Hepatocyte (in vitro differentiated cells): ENCODE data around the gene NAA80. TPM values are rescaled to one million over a fixed set of nuclear protein-coding genes. Genes with fewer than 3 reads are reported as not detected.

Experiments used
- DNase-seq: peaks from one replicate; pipeline ENCODE4 v3.0.0-alpha.2; 2016; ENCODE audit warnings: low spot score
- H2AFZ ChIP-seq: fragments of 200-600 bp; sonication (generic); 2 replicates; pipeline ENCODE4 v1.6.0; 2016; ENCODE audit warnings: antibody characterized with exemption, mild to moderate bottlenecking
- H3K27ac ChIP-seq: fragments of 200-600 bp; sonication (generic); 2 replicates; pipeline ENCODE4 v1.5.1; 2016; ENCODE audit warnings: mild to moderate bottlenecking
- H3K27me3 ChIP-seq: fragments of 200-600 bp; sonication (generic); 2 replicates; pipeline ENCODE4 v1.6.1; 2016
- H3K36me3 ChIP-seq: fragments of 200-600 bp; sonication (generic); replicated peaks from 2 replicates; pipeline ENCODE4 v1.5.1; 2016; ENCODE audit warnings: low read depth; ENCODE audit not compliant: insufficient read depth
- H3K4me1 ChIP-seq: fragments of 200-600 bp; sonication (generic); 2 replicates; pipeline ENCODE4 v1.5.1; 2016; ENCODE audit warnings: mild to moderate bottlenecking, moderate library complexity; ENCODE audit not compliant: insufficient read depth
- H3K4me2 ChIP-seq: fragments of 200-600 bp; sonication (generic); 2 replicates; pipeline ENCODE4 v1.6.0; 2016
- H3K4me3 ChIP-seq: fragments of 200-600 bp; sonication (generic); 2 replicates; pipeline ENCODE4 v1.5.1; 2016; ENCODE audit warnings: mild to moderate bottlenecking
- H3K79me2 ChIP-seq: fragments of 200-600 bp; sonication (generic); 2 replicates; pipeline ENCODE4 v1.6.0; 2017; ENCODE audit warnings: mild to moderate bottlenecking
- H3K9me2 ChIP-seq: fragments of 200-600 bp; sonication (generic); replicated peaks from 2 replicates; pipeline ENCODE4 v1.6.0; 2017; ENCODE audit warnings: mild to moderate bottlenecking; ENCODE audit not compliant: insufficient read depth
- H3K9me3 ChIP-seq: fragments of 200-600 bp; sonication (generic); 2 replicates; pipeline ENCODE4 v1.5.1; 2016; ENCODE audit warnings: low read depth, mild to moderate bottlenecking
- H4K20me1 ChIP-seq: fragments of 200-600 bp; sonication (generic); 2 replicates; pipeline ENCODE4 v1.6.0; 2016; ENCODE audit warnings: mild to moderate bottlenecking; ENCODE audit not compliant: insufficient read depth, poor library complexity, severe bottlenecking
- EZH2 ChIP-seq: fragments of 200-600 bp; sonication (generic); IDR thresholded peaks from 2 replicates; pipeline ENCODE4 v1.6.1; 2016; ENCODE audit warnings: antibody characterized with exemption, mild to moderate bottlenecking, borderline replicate concordance
- EZH2phosphoT487 ChIP-seq: fragments of 200-600 bp; sonication (generic); IDR thresholded peaks from one replicate; pipeline ENCODE4 v1.6.1; 2018; ENCODE audit warnings: antibody characterized with exemption, mild to moderate bottlenecking, low read depth, moderate library complexity; ENCODE audit not compliant: unreplicated experiment, severe bottlenecking
- WGBS: methylation state at CpG from one replicate; pipeline ENCODE4 v1.1.6; 2016; ENCODE audit warnings: low lambda C conversion rate; ENCODE audit errors: missing lambda C conversion rate; 5-methylcytosine and 5-hydroxymethylcytosine counted together
- polyA plus RNA-seq: library from polyadenylated mRNA; unstranded; fragments of >200 nt; fragmentation: Nextera tagmentation; extraction: Ambion mirVana; gene quantifications from 2 replicates; pipeline ENCODE4 v1.2.1, GENCODE V29; 2016
- total RNA-seq: library from RNA; depleted of rRNA; stranded (reverse); fragments of >200 nt; gene quantifications from 2 replicates; pipeline ENCODE4 v1.2.3, GENCODE V29; 2014
- TF ChIP-seq, protein P1 (sequence below): fragments of 200-600 bp; sonication (generic); IDR thresholded peaks from 2 replicates; pipeline ENCODE4 v1.5.1; 2016; ENCODE audit warnings: antibody characterized with exemption, mild to moderate bottlenecking; ENCODE audit not compliant: poor library complexity

NAA80 gene
- total and polyA plus RNA-seq, 2 experiments from 2014 or later, result 6.7 to 19.5 TPM

DNA sequence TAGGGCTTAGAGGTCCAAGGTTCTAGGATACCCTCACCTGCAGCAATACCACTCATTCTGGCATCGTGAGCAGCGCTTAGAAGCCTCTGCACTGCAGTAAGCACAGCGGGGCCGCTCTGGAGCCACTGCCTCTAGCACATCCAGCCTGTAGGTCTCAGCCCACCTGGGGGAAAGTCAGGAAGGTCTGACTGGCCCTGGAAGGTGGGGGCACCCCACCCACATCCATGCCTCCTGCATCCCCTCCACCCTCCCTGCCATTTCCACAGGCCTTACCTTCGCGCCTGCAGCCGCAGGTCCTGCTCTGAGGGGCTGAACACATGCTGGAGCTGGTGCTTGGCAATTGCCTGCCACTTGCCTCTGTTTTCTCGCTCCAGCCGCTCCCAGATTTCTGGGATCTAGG is 42.3 kb upstream of the NAA80 start:
- H3K9me3 ChIP-seq, result no peaks in the 10 kb centered on the region
- no peak for TF ChIP-seq EZH2
- TF ChIP-seq EZH2phosphoT487, result no peak
- TF ChIP-seq, protein P1, sequence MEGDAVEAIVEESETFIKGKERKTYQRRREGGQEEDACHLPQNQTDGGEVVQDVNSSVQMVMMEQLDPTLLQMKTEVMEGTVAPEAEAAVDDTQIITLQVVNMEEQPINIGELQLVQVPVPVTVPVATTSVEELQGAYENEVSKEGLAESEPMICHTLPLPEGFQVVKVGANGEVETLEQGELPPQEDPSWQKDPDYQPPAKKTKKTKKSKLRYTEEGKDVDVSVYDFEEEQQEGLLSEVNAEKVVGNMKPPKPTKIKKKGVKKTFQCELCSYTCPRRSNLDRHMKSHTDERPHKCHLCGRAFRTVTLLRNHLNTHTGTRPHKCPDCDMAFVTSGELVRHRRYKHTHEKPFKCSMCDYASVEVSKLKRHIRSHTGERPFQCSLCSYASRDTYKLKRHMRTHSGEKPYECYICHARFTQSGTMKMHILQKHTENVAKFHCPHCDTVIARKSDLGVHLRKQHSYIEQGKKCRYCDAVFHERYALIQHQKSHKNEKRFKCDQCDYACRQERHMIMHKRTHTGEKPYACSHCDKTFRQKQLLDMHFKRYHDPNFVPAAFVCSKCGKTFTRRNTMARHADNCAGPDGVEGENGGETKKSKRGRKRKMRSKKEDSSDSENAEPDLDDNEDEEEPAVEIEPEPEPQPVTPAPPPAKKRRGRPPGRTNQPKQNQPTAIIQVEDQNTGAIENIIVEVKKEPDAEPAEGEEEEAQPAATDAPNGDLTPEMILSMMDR, result no peak
- H3K4me2 ChIP-seq, result no peak overlapping the region
- H3K4me1 ChIP-seq, result peaks cover 26% of the 10 kb centered on the region
- H3K27ac ChIP-seq, result no peak overlapping the region
- peaks cover 1% of the 10 kb centered on the region for H3K79me2 ChIP-seq
- no peaks in the 10 kb centered on the region for H3K9me2 ChIP-seq
- H3K36me3 ChIP-seq, result no peaks in the 10 kb centered on the region
- H4K20me1 ChIP-seq, result no peaks in the 10 kb centered on the region
- DNase-seq, result no peak
- H3K4me3 ChIP-seq, result no peak overlapping the region
- WGBS, result 90% methylated on average over 9 of the region's 9 CpGs
- H3K27me3 ChIP-seq, result peaks cover 25% of the 10 kb centered on the region
- no peak overlapping the region for H2AFZ ChIP-seq

DNA sequence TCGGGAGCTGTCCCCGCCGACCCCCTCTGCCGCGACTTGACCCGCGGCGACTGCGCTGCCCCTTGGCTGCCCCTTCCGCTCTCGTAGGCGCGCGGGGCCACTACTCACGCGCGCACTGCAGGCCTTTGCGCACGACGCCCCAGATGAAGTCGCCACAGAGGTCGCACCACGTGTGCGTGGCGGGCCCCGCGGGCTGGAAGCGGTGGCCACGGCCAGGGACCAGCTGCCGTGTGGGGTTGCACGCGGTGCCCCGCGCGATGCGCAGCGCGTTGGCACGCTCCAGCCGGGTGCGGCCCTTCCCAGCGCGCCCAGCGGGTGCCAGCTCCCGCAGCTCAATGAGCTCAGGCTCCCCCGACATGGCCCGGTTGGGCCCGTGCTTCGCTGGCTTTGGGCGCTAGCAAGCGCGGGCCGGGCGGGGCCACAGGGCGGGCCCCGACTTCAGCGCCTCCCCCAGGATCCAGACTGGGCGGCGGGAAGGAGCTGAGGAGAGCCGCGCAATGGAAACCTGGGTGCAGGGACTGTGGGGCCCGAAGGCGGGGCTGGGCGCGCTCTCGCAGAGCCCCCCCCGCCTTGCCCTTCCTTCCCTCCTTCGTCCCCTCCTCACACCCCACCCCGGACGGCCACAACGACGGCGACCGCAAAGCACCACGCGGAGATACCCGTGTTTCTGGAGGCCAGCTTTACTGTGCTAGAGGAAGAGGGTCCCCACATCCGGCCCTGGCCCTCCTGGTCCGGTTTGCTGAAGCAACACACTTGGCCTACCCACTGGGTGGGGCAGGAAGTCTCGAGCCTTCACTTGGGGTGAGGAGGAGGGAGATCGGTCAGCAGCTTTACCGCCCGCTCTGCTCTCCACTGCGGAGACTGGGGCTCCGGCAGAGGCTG is 41.5 kb upstream of the NAA80 start, which contains the start of gene RASSF1:
TSS of gene RASSF1 (minus strand) at position 389 of the 882 bp plus-strand sequence. CDS start at position 358, 31 bp downstream.
- Histone ChIP-seq H3K27me3 (peaks cover 25% of the 10 kb centered on the region), H3K4me1 (peaks cover 30% of the 10 kb centered on the region), H3K4me2 (peak within 1 kb of the TSS; percentile 77), H3K27ac (no peak within 1 kb of the TSS), H3K9me2 (no peaks in the 10 kb centered on the region), H2AFZ (peak within 1 kb of the TSS; percentile 40), H4K20me1 (no peaks in the 10 kb centered on the region), H3K9me3 (no peaks in the 10 kb centered on the region), H3K4me3 (no peak within 1 kb of the TSS), H3K36me3 (no peaks in the 10 kb centered on the region), H3K79me2 (peaks cover 10% of the 10 kb centered on the region)
- 15% methylated on average over 65 of the region's 85 CpGs for WGBS
- DNase-seq, result peak; percentile 41
- TF ChIP-seq, protein P1, result no peak
- TF ChIP-seq EZH2phosphoT487 (no peak), EZH2 (peak; percentile 72)

DNA sequence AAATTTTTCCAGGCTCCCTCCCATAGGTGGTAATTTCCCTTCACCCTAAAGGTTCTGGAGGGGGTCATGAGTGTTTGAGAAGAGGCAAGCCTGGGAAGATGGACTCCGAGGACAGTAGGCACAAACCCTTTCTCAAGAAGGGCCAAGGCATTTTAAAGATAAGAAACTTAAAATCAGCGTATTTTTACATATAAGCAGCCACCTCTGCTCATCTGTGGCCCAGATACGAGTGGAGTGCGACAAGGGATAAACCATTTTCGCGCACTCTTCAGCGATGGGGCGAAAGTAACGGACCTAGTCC is 40.9 kb upstream of the NAA80 start:
- no peaks in the 10 kb centered on the region for H4K20me1 ChIP-seq
- no peak overlapping the region for H3K4me3 ChIP-seq
- peak overlapping the region; percentile 77 for H3K4me2 ChIP-seq
- H2AFZ ChIP-seq, result no peak overlapping the region
- 45% methylated on average over 9 of the region's 9 CpGs for WGBS
- H3K9me3 ChIP-seq, result no peaks in the 10 kb centered on the region
- H3K4me1 ChIP-seq, result peaks cover 31% of the 10 kb centered on the region
- peaks cover 16% of the 10 kb centered on the region for H3K79me2 ChIP-seq
- TF ChIP-seq, protein P1, result no peak
- TF ChIP-seq EZH2 (no peak), EZH2phosphoT487 (no peak)
- no peaks in the 10 kb centered on the region for H3K36me3 ChIP-seq
- peaks cover 25% of the 10 kb centered on the region for H3K27me3 ChIP-seq
- H3K27ac ChIP-seq, result no peak overlapping the region
- no peak for DNase-seq
- H3K9me2 ChIP-seq, result no peaks in the 10 kb centered on the region
